ENCODE measurements around the gene MIEF1.
A peak's percentile ranks its signal among the peaks of the same experiment; 100 is the strongest.

The MIEF1 gene

DNA sequence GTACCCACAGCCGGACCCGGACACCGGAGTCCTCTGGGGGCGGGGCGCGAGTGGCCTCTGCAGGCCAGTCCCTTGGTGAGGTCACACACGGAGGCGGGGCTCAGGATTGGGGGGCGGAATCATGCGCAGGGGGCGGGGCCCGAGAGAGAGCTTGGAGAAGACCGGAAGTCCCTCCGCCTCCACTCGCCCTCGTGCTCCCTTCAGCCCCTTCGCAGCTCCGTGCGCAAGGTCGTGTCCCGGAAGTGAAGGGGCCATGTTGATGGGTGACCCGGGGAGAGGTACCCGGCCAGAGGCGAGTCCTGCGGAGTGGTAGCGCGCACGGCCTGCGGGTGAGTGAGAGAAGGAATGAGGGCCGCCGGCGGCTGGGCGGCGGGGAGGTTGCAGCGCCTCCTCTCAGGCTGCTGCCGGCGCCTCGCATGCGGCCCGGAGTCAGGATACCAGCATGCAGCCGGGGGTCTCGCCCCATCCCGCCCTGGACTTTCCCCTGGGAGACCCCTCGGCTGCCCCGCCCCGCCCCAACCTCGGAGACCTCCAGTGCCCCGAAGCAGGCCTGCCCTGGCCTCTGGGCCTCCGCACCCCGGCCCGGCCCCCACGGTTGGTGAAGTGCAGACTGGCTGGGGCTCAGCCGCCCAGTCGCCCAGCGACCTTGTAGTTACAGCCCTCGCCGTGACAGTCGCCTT lies at the start of gene MIEF1:
Gene MIEF1, plus strand, starts transcription at position 182 of the 680 bp plus-strand sequence. CDS start 9,005 bp downstream, outside the sequence.
- DNase-seq: peak; percentile 81

DNA sequence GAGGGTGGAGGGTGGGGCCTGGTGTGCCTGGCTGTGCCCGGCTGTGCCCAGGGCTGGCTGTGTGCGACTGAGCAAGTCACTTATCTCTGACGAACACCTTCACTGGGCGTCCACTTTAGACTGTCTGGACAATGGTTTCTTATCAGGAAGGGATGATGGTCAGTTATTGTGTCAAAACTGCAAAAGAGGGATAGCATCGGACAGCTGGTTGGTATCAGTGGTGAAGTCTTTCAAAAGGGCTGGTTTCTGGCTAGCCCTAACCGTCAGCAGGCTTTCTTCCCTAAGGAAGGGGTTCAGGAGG lies 49.4 kb upstream of the MIEF1 start:
- no peak for DNase-seq

DNA sequence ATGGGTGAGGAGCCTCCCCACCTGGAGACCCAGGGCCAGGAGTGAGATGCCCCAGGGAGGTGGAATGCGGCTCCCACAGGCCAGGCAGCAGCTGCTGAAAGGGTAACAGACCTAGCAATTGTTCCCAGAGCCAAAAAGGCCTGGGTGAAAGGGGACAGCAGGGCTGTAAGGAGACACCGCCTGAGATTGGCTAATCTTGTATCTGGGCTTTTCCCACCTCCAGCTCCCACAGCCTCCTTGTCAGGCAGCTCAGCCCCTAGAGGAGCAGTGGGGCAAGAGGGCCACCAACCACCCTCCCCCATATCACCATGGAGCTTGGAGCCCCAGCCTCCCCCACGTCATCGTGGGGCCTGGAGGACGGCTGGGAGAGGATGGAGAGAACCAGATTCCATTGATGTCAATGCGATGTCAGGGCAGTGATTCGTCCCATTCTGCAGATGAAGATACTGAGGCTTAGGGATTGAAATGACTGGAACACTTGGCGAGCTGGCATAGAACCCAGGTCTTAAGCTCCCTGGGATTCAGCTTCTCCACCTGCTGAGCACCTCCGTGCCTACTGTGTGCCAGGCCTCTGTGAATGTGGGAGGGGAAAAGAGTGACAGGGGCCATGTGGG lies 48.2 kb upstream of the MIEF1 start:
- no peak for DNase-seq

DNA sequence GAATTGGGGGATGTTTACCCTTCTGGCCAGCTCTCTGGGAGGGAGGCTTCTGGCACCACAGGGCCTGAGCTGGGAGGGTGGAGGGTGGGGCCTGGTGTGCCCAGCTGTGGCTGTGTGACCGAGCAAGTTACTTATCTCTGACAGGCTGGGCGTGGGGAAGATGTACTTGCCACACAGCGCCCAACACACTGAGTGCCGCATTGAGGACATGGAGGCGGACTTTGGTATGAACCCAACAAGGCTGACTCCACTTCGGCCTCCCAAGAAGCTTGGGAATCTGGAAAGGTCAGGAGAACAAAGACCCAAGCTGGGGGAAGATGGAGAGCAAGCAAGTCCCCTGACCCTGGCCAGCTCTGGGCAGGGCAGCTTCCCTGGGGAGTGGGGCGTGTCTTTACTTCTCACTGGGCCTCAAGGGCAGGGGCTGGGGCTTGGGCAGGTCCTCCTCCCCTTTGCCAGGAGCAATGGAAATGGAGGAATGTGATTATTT lies 47.7 kb upstream of the MIEF1 start:
- no peak for DNase-seq

DNA sequence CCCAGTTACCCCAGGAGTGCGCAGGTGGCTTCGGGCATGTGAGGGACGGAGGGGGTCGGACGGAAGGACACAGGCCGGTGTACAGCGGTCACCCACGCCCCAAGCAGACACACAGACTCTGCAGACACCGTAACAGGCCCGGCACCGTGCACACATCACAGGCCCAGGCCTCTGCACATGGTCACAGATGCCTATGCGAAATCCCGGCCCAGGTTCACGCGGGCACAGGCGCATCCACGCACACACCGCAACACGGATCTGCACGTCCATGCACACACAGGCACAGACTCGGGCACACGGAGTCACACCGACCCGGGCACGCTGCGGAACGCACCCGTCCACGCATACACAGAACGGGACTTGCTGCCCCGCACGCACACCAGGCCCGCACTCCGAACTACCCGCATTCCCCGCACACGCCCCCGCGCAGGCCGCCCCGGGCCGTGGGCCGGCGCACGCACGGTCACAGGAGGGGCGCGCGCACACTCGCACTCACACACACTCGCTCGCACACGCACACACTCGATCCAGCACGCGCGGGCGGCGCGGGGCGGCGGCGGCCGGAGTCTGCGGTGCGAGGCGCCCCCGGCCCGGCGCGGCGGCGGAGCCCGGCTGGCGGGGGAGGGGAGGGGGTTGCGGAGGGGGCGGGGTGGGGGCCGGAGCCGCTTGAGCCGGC lies 45.4 kb upstream of the MIEF1 start, which contains the start of gene MGAT3:
Gene MGAT3, plus strand, starts transcription at position 491 of the 676 bp plus-strand sequence. CDS start 30,336 bp downstream, outside the sequence.
- no peak for DNase-seq

DNA sequence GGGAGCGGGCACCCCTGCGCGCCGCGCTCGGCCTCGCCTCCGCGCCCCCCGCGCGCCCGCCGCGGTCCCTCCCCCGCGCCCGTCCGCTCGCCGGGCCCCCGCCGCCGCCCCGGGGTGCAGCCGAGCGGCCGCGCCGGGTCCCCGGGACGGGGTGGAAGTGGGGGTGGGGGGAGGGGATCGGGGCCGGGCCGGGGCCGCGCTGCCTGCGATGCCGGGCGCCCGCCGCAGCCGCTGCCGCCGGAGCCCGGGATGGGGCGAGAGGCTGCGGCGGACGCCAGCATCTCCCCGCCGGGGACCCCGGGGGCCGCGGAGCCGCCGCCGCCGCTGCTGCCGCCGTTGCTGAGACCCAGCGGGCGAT lies 44.9 kb upstream of the MIEF1 start:
- DNase-seq: no peak

DNA sequence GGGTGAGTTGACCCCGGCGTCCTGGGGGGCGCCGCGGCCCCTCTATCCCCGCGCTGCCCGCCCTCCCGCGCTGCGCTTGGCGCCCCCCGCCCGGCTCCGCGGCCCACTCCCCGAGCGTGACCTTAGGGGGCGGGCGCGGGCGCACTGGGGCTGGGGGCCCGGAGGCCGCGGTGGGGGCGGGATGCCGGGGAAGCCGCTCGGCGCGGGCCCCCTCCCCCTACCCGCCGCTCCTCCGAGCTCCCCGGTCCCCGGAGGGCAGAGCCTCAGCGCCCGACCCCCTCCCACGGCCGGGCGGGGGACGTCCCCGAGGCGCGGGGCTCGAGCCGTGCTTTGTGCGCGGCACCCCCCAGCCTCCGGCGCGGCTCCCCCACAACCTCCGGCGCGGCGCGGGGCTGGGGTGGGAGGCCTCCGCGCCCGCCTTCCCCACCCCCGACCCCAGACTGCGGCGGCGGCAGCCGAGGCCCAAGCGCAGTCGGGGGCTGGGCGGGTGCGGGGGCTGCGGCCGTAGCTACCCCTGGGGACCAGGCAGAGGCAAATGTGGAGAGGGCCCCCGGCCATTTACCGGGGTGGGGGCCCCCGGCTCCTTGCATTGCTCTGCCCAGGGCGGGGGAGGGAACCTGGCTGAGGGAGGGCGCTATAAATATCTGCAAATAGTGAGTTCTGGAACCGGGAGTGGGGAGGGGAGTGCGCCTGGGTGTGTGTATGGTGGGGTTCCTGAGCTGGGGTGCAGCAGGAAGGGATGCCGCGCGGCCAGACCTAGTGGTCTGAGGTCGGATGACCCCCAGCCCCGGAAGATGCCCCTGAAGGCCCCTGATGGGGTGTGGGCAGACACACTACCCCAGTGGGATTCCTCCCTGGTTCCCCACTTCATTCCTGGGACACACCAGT lies 44.3 kb upstream of the MIEF1 start:
- no peak for DNase-seq

DNA sequence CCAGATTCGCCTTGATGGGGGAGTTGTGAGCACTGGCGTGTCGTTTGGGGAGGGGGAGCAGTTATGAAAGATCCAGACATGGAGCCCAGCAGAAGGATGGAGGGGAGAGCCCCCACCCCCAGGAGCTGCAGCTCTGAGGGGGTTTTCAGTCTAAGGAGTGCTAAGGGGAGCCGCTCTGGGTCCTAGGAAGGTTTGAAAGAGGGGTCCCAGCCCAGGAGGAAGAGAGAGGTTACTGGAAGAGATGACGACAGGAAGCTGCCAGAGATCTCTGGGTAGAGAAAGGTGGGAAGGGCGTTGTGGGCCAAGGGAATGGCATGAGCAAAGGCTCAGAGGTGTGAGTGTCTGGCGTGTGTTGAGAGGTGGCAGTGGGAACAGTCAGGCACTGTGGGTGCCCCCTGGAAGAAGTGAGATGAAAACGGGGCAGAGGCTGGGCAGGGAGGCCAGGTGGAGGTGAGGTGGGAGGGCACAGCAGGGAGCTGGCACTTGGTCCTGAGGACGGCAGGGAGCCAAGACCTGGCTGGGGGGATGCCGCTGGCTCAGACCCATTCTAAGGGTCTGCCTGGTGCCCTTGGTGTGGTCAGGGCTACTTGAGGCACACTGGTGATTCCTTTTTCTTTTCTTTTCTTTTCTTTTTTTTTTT lies 43.5 kb upstream of the MIEF1 start:
- DNase-seq: no peak

DNA sequence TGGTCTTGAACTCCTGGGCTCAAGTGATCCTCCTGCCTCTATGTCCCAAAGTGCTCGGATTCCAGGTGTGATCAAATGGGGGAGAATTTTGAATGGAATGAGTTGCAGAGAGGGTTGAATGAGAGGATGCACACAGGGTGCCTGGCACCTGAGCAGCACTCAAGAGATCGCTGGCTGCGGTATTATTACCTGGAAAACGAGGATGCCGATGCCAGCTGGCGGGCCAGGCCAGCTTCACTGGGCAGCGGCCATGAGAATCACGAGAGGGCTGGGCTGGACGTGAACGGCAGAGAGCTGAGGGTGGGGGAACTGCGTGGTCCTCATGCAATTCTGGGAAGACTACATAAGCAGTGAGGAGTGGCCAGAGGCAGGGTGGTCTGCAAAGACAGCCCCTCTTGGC lies 42.4 kb upstream of the MIEF1 start:
- DNase-seq: no peak

DNA sequence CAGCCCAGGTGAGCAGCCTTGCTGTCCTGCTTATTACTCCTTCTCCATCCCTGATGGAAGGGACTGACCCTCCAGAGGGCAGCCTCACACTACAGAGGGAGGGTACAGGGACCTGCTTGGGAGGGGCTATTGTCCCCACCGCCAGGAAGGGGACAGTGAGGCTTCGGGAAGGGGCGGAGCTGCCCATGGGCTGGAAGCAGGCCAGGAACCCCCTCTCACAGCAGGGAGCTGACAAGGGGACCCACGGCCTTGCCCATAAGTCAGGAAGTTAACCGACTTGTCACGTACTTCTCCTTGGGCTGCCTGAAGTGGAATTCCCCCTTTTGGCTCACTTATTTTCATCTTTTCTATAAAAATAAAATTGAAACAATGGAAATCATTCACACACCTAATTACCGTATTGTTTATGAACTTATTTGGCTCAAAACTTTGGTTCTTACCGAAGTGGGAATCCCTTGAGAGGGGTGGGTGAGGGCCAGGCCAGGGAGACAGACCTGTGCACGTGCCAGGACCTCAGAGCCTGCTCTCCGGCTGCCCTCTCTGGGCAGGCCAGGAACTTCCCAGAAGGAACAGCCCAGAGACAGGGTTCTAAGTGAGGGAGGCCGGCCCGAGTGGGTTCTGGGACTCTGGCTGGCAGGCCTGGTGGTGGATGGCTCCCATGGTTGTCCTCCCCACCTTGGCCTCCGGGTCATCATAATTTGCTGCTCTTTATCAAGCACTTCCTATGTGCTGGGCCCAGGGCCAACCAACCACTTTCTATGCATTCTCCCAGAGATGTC lies 39.5 kb upstream of the MIEF1 start:
- no peak for DNase-seq

DNA sequence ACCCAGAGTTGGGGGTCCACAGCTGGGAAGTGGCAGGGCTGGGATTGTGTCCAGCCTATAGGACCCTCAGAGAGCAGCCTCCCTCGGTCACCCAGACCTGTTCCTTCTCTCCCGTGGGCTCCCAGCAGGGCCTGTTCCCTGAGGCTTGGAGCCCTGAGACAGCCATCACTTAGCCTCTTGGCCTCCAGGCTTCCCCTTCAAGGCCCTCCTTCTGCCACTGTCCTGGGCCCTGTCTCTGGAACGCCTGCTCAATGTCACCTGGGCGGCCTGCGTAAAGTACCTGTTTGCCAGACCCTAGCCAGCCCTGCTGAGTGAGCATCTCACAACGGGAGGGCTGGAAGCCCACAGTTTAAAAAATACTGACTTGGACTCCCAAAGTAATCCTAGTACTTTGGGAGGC lies 38.8 kb upstream of the MIEF1 start:
- no peak for DNase-seq

DNA sequence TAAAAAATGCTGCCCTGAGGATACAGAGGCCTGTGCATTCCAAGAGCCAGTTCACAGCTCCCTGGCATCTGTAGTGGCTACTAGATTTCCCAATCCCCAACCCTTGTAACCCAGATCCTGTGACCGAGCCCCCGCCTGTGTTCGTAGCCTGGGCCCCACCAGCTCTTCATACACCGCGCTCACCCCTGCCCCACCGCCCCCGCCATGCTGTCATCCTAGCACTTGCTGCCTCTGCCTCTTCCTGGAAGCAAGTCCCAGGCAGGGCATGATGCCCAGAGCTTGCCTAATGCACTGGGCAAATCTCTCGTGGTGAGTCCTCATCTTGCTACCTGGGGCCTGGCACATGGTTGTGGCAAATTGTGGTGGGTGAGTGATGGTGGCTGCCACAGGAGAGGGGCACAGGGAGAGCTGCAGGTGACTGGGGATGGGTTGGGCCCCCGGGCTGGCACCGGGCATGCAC lies 38.1 kb upstream of the MIEF1 start:
- DNase-seq: no peak

DNA sequence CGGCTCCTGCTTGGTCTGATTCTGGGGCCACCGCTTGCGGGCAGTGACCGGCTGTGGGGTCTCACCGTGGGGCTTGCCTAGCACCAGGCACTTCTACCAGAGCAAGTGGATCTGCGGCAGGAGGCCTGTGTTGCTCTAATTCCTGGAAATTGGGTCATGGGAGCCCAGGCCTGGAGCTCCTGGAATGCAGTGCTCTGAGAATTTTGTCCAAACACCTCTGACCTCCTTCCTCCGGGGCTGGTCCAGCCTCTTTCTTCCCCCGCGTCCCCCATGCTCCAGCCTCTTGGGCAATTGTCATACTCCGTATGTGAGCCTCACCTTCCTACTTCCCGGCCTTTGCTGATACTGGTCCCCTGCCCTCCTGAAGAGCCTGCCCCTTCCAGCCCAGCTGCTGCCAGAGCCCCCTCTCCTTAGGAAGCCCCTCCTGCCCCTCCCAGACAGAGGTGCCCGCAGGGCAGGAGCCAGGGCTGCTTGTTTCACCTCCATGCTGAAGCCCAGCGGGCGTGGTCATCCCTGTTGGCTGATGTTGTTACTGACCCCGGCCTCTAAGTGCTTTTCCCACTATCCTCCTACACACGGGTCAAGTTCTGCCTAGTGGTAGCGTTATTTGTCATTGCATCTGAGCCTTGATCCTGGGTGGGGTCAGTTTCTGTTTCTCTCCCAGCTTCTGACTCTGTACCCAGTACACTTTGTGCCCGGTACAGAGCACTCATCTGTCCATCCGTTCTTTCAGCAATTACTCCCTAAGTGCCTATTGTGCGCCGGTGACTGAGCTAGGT lies 35.7 kb upstream of the MIEF1 start:
- DNase-seq: no peak

DNA sequence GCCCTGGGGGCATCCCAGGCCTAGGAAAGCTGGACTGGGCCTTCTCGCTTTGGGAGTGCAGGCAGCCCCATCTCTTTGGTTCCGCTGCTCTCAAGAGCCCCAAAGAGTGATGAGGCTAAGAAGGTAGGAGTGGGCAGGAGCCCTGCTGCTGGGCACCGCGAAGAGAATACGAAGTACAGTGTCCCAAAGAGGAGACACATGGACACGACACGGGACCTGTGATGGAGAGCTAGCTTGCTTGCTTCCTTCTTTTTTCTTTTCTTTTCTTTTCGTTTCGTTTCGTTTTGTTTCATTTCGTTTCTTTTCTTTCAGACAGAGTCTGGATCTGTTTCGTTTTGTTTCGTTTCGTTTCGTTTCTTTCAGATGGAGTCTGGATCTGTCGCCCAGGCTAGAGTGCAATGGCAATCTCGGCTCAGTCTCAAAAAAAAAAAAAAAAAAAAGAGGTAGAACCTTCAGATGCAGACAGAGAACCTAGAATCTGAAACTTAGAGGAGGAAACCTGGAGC lies 34.6 kb upstream of the MIEF1 start:
- no peak for DNase-seq

DNA sequence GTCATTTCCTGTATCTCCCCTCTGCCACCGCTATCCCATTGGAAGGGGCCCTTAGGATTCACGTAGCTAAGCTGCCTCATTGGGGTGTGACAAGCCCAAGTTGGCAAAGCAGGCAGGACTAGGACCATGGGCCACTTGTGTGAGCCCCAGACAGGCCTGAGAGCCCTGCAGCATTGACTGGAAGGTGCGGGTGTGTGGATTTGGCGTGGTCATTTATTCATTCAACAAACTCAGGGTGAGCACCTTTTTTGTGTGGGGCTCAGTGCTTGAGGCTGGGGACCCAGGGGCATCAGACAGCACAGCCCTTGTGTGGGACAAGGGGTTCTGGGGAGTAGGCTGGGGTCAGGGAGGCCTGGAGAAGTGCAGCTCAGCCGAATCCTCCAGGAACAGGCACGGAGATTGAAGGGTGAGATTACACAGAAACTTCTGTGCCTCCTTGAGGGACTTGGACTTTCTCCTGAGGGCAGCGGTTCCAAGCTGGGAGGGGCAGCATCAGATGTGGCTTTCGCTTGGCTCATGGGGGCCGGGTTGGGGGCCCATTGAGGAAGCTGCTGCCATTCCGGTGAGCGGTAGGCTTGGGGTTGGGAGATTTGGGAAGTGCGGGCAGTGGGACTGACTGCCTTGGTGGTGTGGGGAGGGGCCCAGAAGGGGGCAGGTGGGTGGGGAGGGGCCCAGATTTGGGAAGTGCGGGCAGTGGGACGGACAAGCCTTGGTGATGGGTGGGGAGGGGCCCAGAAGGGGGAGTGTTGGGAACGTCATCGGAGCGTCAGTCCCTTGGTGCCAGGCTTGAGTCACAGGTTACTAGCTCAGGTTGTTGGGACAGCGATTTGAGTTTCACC lies 33.4 kb upstream of the MIEF1 start:
- DNase-seq: no peak

DNA sequence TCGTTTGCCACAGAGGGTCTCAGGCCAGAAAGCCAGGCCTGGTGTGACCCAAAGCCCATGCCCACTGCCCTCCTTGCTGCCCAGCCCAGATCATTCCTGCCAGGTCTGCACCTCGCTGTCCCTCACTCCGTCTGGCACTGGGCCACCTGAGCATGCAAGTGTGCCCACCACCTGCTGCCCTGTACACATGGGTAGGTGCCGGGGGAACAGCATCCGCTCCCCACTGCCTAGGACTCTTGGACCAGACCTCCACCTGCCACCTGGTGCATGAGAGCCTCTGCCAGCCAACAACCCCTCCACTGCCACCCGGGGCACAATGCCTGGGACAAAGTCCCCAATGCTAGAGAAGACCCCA lies 32.8 kb upstream of the MIEF1 start:
- DNase-seq: no peak

DNA sequence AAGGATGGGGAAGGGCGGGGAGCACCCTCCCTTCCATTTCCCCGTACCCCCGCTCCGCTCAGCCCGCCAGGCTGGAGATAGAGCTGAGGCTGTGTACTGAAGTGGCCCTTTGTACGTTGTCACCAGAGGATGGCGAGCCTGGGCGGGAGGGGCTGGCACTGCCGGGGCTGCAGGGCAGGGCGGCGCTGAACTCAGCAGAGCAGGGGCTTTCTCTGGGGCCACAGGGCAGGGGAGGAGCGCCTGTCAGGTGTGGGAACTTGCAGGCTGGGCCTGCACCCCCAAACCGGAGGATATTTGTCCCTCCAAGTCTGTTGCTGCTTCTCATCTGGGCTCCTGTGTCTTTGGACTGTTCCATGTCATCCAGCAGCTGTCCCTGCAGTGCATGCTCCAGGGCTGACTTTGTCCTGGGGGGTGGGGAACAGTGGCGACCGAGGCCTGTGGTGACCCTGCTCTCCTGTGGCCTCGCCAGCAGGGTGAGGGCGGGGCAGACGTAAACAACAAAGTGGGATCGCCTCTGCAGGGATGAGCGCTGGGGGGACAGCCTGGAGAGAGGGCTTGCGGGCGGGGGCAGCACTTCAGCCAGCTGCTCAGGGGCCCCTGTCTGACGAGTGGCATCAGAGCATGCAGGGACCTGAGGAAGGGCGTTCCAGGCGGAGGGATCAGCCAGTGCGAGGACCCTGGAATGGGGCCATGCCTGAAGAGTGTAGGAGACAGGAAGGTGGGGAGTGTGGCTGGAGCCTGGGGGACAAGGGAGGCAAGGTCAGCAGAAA lies 32.2 kb upstream of the MIEF1 start:
- DNase-seq: no peak

DNA sequence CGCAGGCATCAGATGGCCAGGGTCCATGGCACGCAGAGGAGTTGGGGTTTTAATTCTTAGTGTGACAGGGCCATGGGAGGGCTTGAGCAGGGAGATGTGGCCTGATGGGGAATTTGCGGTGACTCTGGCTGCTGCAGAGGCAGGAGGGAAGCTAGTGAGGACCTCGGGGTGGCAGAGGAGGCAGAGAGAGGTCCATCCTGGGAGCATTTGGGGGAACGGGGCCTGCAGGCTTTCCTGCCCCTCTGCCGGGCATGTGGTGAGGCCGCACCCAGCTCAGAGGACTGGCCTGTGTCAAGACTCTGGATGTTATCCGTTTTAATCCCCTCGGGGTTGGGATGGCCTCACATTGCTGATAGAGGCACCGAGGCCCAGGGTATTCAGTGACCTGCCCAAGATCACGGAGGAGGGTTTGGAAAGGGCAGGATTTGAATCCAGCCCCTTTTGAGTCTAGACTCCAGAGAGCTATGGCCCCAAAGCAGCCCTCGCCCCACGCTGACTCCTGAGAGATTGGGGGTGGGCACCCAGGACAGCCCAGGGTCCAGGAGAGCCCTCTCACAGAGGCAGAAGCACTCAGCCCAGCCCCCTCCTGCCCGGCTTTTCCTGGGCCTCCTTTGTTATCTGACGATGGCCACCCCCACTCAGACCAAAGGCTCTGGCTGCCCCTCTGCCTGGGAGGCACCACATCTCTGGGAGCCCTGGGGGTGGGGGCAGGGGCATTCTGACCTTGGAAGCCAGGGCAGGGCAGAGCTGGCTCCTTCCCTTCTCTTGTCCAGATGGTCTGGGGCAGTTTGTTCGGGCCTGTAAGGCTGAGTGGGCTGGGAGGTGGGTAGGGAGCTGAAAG lies 31.4 kb upstream of the MIEF1 start:
- DNase-seq: no peak
